HepG2 (cell line): ENCODE measurements around the gene SLC16A13. TPM values are rescaled to one million over a fixed set of nuclear protein-coding genes. Genes with fewer than 3 reads are reported as not detected.

Source experiments
- ARID5B ChIP-seq: IDR thresholded peaks from 2 replicates; pipeline ENCODE4 v1.4.0; 2020; ENCODE audit warnings: mild to moderate bottlenecking, missing genetic modification reagents
- CBX1 ChIP-seq: IDR thresholded peaks from one replicate; pipeline ENCODE4 v1.6.1; 2016; ENCODE audit warnings: antibody characterized with exemption, low read depth
- ESRRA ChIP-seq: sonication (generic); formaldehyde crosslinking; IDR thresholded peaks from 2 replicates; pipeline ENCODE4 v1.5.1; 2020; ENCODE audit warnings: mild to moderate bottlenecking, low read depth, missing genetic modification reagents
- FOXC1 ChIP-seq: sonication (generic); formaldehyde crosslinking; IDR thresholded peaks from 2 replicates; pipeline ENCODE4 v1.8.0; 2022; ENCODE audit warnings: mild to moderate bottlenecking, missing genetic modification reagents, borderline replicate concordance
- GATAD1 ChIP-seq: IDR thresholded peaks from 2 replicates; pipeline ENCODE4 v1.6.1; 2016; ENCODE audit warnings: missing genetic modification reagents, missing compliant biosample characterization
- HMG20B ChIP-seq: conservative IDR thresholded peaks from 2 replicates; pipeline ENCODE4 v1.6.1; 2016; ENCODE audit warnings: missing genetic modification reagents, missing compliant biosample characterization
- KLF9 ChIP-seq: IDR thresholded peaks from 2 replicates; pipeline ENCODE4 v1.6.1; 2016; ENCODE audit warnings: low read depth
- MED8 ChIP-seq: sonication (generic); formaldehyde crosslinking; IDR thresholded peaks from 2 replicates; pipeline ENCODE4 v1.8.1; 2023; ENCODE audit warnings: mild to moderate bottlenecking, missing genetic modification reagents; ENCODE audit not compliant: insufficient replicate concordance
- MTA1 ChIP-seq: sonication (generic); formaldehyde crosslinking; IDR thresholded peaks from 2 replicates; pipeline ENCODE4 v1.4.0; 2020; ENCODE audit warnings: missing genetic modification reagents, mild to moderate bottlenecking, borderline replicate concordance
- NFKBIZ ChIP-seq: IDR thresholded peaks from 2 replicates; pipeline ENCODE4 v1.6.1; 2018; ENCODE audit warnings: missing genetic modification reagents, missing compliant biosample characterization
- RCOR2 ChIP-seq: IDR thresholded peaks from 2 replicates; pipeline ENCODE4 v1.6.1; 2016; ENCODE audit warnings: missing biosample characterization, missing genetic modification reagents
- SIN3A ChIP-seq: IDR thresholded peaks from 2 replicates; pipeline ENCODE4 v1.6.1; 2011; ENCODE audit warnings: low read depth, mild to moderate bottlenecking, control low read depth, low read length, borderline replicate concordance
- TBX2 ChIP-seq: sonication (generic); formaldehyde crosslinking; IDR thresholded peaks from 2 replicates; pipeline ENCODE4 v1.5.0; 2020; ENCODE audit warnings: missing genetic modification reagents, mild to moderate bottlenecking, borderline replicate concordance
- TEAD3 ChIP-seq: optimal IDR thresholded peaks from 2 replicates; pipeline ENCODE3; 2016; ENCODE audit warnings: borderline replicate concordance
- TEF ChIP-seq: sonication (generic); formaldehyde crosslinking; IDR thresholded peaks from 2 replicates; pipeline ENCODE4 v1.5.0; 2020; ENCODE audit warnings: missing genetic modification reagents
- XBP1 ChIP-seq: sonication (generic); formaldehyde crosslinking; IDR thresholded peaks from 2 replicates; pipeline ENCODE4 v1.5.0; 2020; ENCODE audit warnings: missing genetic modification reagents
- ZKSCAN8 ChIP-seq: IDR thresholded peaks from 2 replicates; pipeline ENCODE4 v1.6.1; 2016; ENCODE audit warnings: borderline replicate concordance, missing genetic modification reagents, missing compliant biosample characterization
- ZNF256 ChIP-seq: sonication (generic); formaldehyde crosslinking; conservative IDR thresholded peaks from 2 replicates; pipeline ENCODE4 v1.4.0; 2020; ENCODE audit warnings: missing genetic modification reagents
- ZNF547 ChIP-seq: sonication (generic); formaldehyde crosslinking; IDR thresholded peaks from 2 replicates; pipeline ENCODE4 v1.5.1; 2020; ENCODE audit warnings: mild to moderate bottlenecking, missing genetic modification reagents
- ZNF572 ChIP-seq: sonication (generic); formaldehyde crosslinking; IDR thresholded peaks from 2 replicates; pipeline ENCODE4 v1.5.1; 2020; ENCODE audit warnings: mild to moderate bottlenecking, missing genetic modification reagents
- ZNF841 ChIP-seq: sonication (generic); formaldehyde crosslinking; IDR thresholded peaks from 2 replicates; pipeline ENCODE4 v1.8.1; 2023; ENCODE audit warnings: missing genetic modification reagents, borderline replicate concordance
- ZSCAN21 ChIP-seq: sonication (generic); formaldehyde crosslinking; IDR thresholded peaks from 2 replicates; pipeline ENCODE4 v1.8.0; 2022; ENCODE audit warnings: mild to moderate bottlenecking, missing genetic modification reagents, moderate library complexity, borderline replicate concordance
- polyA plus RNA-seq, 8 experiments: library from polyadenylated mRNA; depleted of rRNA in 3 of 8; stranded (reverse) in 7 of 8; unstranded in 1 of 8; fragments of >200 nt; fragmentation: Illumina TruSeq in 4 of 8; extraction: Trizol in 4 of 8; gene quantifications; 2 replicates each; pipeline versions ENCODE4 v1.2.1 to v1.2.3, GENCODE V29; 2011 to 2016; ENCODE audit warnings: low read depth in 4 of 8, missing spikeins in 1 of 8, mixed read lengths in 1 of 8; ENCODE audit not compliant: insufficient read depth in 1 of 8
- total RNA-seq, 5 experiments: library from RNA; depleted of rRNA; stranded (reverse); fragments of >200 nt; fragmentation: Illumina TruSeq; extraction: Trizol; gene quantifications; 2 replicates each; pipeline ENCODE4 v1.2.3, GENCODE V29; 2016; ENCODE audit warnings: low read depth in 1 of 5
- TF ChIP-seq, protein P1 (sequence below): sonication (generic); formaldehyde crosslinking; IDR thresholded peaks from 2 replicates; pipeline ENCODE4 v1.5.1; 2020; ENCODE audit warnings: missing genetic modification reagents, mild to moderate bottlenecking, borderline replicate concordance

SLC16A13 gene
- total and polyA plus RNA-seq, 2 of the 13 experiments (the other 11 are each of a cell fraction or from before 2014, with no cell fraction given): 2.2 to 3.0 TPM

DNA sequence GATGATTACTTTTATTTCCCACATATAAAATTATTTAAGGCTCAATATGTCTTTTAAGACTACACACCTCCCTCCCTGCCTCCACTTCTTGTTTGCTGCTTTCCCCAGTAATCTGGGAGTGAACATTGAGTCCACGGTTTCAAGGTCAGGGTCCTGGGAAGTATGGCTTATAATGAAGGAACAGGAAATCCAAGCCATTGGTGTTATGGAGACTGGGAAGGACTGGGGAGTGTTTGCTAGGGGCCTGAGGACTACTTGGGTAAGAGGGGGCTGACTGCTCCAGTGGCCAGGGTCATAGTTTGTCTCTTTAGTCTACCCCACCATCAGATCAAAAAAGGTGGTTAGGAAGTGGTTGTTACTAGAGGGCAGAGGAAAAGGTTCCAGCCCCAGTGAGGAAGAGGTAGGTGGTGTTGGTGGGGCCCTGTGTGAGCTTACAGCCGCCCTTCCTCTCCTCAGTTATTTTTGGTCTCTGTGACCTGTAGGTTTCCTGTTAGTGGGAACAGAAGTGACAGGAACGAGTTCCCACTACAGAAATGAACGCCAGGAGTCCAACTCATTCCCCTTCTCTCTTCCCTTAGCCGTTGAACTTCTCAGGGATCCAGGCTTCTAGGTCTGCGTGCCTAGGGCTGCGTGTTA is 742 bp upstream of the SLC16A13 start (continued):
- no peak for TF ChIP-seq CBX1
- TF ChIP-seq ZSCAN21 (CRISPR knock-in tag): no peak
- peak; percentile 68; the same call in 1 of the 2 replicates for TF ChIP-seq ZNF572 (CRISPR knock-in tag)
- 0 out of 2 replicates have a peak, but pooled peaks have one; percentile 13 for TF ChIP-seq KLF9 (CRISPR knock-in tag)
- no peak for TF ChIP-seq MTA1 (CRISPR knock-in tag)
- TF ChIP-seq ZNF547: no peak; the same call in 1 of the 2 replicates
- no peak for TF ChIP-seq SIN3A
- TF ChIP-seq MED8 (CRISPR knock-in tag): no peak
- TF ChIP-seq FOXC1 (CRISPR knock-in tag): no peak
- TF ChIP-seq XBP1 (CRISPR knock-in tag): no peak
- TF ChIP-seq ZNF256: no peak
- no peak for TF ChIP-seq ZNF841 (CRISPR knock-in tag)
- TF ChIP-seq ESRRA (CRISPR knock-in tag): 0 out of 2 replicates have a peak, but pooled peaks have one; percentile 30
- TF ChIP-seq ARID5B (CRISPR knock-in tag): 0 out of 2 replicates have a peak, but pooled peaks have one; percentile 9
- no peak for TF ChIP-seq RCOR2
- no peak; the same call in 1 of the 2 replicates for TF ChIP-seq TBX2 (CRISPR knock-in tag)
- TF ChIP-seq ZKSCAN8: no peak
- TF ChIP-seq TEF (CRISPR knock-in tag): no peak
- no peak for TF ChIP-seq NFKBIZ
- TF ChIP-seq, protein P1, sequence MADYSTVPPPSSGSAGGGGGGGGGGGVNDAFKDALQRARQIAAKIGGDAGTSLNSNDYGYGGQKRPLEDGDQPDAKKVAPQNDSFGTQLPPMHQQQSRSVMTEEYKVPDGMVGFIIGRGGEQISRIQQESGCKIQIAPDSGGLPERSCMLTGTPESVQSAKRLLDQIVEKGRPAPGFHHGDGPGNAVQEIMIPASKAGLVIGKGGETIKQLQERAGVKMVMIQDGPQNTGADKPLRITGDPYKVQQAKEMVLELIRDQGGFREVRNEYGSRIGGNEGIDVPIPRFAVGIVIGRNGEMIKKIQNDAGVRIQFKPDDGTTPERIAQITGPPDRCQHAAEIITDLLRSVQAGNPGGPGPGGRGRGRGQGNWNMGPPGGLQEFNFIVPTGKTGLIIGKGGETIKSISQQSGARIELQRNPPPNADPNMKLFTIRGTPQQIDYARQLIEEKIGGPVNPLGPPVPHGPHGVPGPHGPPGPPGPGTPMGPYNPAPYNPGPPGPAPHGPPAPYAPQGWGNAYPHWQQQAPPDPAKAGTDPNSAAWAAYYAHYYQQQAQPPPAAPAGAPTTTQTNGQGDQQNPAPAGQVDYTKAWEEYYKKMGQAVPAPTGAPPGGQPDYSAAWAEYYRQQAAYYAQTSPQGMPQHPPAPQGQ (CRISPR knock-in tag): 0 out of 2 replicates have a peak, but pooled peaks have one; percentile 45
- TF ChIP-seq HMG20B: no peak
- no peak for TF ChIP-seq GATAD1 (CRISPR knock-in tag)
- no peak for TF ChIP-seq TEAD3 (CRISPR knock-in tag)
